GM12873 (cell line): ENCODE data around the gene ARAF.
A peak's percentile ranks its signal among the peaks of the same experiment; 100 is the strongest.

Experiments used
- TF ChIP-seq, protein P1 (sequence below): IDR thresholded peaks from 2 replicates; pipeline ENCODE4 v1.5.1; 2012; ENCODE audit warnings: low read depth, mild to moderate bottlenecking, moderate library complexity, low read length, control low read depth; ENCODE audit not compliant: insufficient read depth; ENCODE audit errors: missing control alignments

Gene ARAF

DNA sequence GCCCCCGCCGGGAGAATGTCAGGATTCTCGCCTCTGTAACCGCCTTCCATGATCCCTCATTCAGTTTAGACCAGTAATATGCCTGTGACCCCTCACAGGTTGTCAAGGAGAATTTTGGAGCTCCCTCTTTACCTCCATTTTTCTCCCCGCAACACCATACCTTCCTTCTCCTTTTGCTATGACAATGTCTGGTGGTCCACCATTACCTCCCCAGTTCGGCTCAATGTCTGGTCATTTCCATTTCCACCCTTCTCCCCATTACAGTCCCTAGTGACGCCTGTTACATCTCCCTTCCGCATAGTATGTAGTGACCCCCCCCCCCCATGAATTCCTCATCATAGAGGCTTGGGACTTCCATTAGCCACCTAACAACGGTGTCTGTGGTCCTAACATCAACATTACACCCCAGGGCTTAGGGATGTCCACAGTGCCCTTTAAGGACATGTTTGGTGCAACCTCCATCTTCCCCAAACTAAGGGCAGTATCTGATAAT, 700 bp downstream of the ARAF start:
- TF ChIP-seq, protein P1, sequence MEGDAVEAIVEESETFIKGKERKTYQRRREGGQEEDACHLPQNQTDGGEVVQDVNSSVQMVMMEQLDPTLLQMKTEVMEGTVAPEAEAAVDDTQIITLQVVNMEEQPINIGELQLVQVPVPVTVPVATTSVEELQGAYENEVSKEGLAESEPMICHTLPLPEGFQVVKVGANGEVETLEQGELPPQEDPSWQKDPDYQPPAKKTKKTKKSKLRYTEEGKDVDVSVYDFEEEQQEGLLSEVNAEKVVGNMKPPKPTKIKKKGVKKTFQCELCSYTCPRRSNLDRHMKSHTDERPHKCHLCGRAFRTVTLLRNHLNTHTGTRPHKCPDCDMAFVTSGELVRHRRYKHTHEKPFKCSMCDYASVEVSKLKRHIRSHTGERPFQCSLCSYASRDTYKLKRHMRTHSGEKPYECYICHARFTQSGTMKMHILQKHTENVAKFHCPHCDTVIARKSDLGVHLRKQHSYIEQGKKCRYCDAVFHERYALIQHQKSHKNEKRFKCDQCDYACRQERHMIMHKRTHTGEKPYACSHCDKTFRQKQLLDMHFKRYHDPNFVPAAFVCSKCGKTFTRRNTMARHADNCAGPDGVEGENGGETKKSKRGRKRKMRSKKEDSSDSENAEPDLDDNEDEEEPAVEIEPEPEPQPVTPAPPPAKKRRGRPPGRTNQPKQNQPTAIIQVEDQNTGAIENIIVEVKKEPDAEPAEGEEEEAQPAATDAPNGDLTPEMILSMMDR: no peak

DNA sequence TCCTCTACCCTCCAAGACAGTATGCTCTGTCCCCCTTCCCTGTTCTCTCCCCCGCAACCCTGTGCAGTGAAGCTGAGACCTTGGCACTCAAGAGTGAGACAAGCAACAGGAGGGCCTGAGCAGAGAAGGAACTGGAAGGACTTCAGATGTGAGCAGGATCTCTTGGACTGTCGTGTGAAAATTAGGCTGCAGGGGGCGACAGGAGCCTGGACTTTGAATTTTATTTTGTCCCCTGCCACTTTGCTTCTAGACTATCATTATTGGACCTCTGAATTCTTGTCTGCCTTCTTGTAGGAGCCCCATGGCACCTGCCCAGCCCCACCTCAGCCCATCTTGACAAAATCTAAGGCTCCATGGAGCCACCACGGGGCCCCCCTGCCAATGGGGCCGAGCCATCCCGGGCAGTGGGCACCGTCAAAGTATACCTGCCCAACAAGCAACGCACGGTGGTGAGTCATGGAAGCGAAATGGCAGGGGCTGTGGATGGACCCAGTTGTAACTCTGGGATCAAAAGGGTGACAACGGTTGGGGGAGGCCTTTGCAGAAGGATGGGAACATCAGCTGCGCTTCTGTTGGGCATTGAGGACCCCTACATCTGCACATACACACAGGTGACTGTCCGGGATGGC, 1.7 kb downstream of the ARAF start:
- TF ChIP-seq, protein P1: peak; percentile 51

DNA sequence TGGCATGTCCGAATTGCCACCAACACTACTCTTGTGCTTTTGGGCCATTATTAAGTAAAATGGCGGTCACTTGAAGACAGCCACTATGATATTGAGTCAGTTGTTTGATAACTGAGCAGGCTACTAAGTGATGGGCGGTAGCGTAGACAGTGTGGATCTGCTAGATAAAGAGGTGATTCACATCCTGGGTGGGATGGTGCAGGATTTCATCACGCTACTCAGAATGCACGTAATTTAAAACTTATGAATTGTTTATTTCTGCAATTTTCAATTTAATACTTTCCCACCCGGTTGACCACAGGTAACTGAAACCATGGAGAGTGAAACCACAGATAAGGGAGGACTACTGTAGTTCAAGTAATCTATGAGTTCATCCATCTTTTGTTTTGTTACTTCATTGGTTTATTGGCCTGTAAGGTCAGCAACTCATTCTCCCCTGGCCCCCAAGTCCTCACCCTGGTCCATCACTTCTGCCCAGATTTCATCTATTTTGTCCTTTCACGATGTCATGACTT, 2.9 kb downstream of the ARAF start:
- TF ChIP-seq, protein P1: no peak

DNA sequence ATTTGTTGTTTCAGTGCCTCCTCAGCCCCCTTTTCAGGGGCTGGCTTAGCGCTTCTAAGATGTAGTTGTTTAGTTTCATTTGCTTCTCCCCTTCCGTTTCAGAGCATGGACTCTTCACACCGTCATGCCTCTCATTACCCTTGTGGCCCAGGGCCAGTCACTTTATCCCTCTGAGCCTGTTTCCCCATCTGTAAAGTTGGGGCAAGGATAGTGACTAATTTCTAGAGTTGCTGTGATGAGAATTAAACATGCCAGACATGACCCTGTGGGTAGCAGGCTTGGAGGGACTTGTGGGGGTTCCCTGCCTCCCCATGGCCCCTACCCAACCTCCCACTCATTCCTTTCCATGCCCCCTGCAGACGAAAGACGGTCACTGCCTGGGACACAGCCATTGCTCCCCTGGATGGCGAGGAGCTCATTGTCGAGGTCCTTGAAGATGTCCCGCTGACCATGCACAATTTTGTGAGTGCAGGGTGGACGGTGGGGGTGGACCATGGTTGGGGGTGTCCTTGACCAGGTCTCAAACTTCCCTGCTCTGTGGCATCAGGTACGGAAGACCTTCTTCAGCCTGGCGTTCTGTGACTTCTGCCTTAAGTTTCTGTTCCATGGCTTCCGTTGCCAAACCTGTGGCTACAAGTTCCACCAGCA, 3.6 kb downstream of the ARAF start:
- TF ChIP-seq, protein P1: no peak

DNA sequence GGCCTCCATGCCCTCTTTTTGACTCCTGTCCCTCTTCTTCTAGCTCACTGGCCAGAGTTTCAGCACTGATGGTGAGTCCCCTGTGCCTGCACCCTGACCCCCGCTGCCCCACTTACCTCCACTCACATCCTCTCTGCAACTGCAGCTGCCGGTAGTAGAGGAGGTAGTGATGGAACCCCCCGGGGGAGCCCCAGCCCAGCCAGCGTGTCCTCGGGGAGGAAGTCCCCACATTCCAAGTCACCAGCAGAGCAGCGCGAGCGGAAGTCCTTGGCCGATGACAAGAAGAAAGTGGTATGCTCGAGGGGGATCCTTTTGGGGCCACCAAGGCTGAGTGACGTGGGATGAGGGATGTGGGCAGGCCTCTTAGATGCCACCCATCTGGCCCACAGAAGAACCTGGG, 5.8 kb downstream of the ARAF start:
- TF ChIP-seq, protein P1: no peak

DNA sequence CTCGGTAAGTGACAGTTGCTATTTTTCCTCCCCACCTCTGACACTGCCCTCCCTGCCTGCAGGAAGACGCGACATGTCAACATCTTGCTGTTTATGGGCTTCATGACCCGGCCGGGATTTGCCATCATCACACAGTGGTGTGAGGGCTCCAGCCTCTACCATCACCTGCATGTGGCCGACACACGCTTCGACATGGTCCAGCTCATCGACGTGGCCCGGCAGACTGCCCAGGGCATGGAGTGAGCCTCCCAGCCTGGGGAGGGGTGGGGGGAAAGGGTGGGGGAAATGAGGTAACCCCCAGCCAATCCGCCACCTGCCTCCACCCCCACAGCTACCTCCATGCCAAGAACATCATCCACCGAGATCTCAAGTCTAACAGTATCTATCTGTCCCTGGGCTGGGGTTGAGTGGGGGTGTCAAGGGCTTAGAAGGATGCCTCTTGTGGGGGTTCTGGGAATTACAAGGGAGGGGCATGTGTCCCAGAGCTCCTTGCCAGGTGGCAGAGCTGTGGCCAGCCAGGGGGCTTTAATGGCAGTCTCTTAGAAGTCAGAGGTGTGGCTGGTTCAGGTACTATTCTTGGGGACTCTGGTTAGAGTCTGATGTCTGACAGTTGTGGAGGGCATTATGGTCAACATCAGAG, 7.8 kb downstream of the ARAF start:
- TF ChIP-seq, protein P1: peak; percentile 55

DNA sequence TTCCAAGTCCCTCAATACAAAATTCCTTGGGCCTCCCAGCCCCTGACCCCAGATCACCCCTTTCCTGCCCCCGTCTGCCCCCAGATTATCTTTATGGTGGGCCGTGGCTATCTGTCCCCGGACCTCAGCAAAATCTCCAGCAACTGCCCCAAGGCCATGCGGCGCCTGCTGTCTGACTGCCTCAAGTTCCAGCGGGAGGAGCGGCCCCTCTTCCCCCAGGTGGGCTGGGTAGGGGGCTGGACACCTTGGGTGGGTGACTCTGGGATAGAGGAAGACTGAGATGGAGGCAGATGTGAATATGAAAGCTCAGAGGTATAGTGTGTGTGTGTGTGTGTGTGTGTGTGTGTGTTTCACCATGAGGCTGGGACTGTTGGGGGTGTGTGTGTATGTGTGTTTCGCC, 9.8 kb downstream of the ARAF start:
- TF ChIP-seq, protein P1: no peak
